Left renal pelvis (tissue), 4 donors: ENCODE measurements around the gene RNH1. TPM values are rescaled to one million over a fixed set of nuclear protein-coding genes. Genes with fewer than 3 reads are reported as not detected.
"Not testable (repeated sequence)": the region's sequence is repeated elsewhere in the genome, so short reads cannot be mapped to it uniquely, and the experiment has no call there.

Source experiments
- DNase-seq, 4 donors: peaks; one replicate each; pipeline ENCODE4 v3.0.0-alpha.2; 2013; ENCODE audit warnings: low read depth in 4 of 4, low spot score in 3 of 4
- polyA plus RNA-seq, 4 donors: library from polyadenylated mRNA; unstranded; fragments of 120-200 nt; gene quantifications; one replicate each; pipeline ENCODE4 v1.2.1, GENCODE V29; 2013; ENCODE audit not compliant: insufficient read length in 4 of 4

RNH1 gene
- polyA plus RNA-seq, 4 donors: 75.4 to 108 (median 87.4) TPM

GRCh38 chr11:520428-521176 is 13.6 kb upstream of the RNH1 start:
- DNase-seq: no peak

GRCh38 chr11:518463-519202 is 11.6 kb upstream of the RNH1 start:
- DNase-seq: peak in 1 of 4 donors; percentile 45

DNA sequence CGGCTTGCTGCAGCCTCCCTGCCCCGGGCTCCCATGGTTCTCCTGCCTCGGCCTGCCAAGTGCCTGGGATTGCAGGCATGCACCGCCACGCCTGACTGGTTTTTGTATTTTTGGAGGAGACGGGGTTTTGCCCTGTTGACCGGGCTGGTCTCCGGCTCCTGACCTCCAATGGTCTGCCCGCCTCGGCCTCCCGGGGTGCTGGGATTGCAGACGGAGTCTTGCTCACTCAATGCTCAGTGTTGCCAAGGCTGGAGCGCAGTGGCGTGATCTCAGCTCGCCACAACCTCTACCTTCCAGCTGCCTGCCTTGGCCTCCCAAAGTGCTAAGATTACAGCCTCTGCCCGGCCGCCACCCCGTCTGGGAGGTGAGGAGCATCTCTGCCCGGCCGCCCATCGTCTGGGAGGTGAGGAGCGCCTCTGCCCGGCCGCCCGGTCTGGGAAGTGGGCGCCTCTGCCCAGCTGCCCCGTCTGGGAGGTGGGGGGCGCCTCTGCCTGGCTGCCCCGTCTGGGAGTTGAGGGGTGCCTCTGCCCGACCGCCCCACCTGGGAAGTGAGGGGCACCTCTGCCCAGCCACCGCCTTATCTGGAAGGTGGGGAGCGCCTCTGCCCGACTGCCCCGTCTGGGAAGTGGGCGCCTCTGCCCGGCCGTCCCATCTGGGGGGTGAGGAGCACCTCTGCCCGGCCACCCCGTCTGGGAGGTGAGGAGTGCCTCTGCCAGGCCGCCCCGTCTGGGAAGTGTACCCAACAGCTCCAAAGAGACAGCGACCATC is 10.1 kb upstream of the RNH1 start:
- not testable (repeated sequence) for DNase-seq

GRCh38 chr11:516400-516799 is 9.4 kb upstream of the RNH1 start:
- no peak for DNase-seq

DNA sequence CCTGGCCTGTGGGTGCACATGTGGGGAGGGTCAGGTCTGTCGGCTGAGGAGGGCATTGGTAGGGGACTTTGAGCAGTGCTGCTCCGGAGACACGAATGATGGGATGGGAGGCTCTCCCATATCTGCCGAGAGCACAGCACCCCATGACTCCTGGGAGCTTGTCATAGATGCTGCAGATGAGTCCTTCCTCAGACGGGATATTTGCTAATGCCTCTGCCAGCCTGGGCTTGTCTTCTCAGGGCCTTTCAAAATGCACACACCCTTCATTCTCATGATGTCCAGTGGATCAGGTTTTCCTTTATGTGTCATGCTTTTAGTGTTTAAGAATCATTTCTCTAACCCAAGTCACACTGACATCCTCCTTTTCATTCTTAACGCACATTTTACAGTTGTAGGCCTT is 8.1 kb upstream of the RNH1 start:
- no peak for DNase-seq

- no peak for DNase-seq
Measured at GRCh38 chr11:514606-515005, 7.6 kb upstream of the RNH1 start.

GRCh38 chr11:512761-513595 is 5.9 kb upstream of the RNH1 start:
- DNase-seq: no peak

GRCh38 chr11:508956-509355 is 1.9 kb upstream of the RNH1 start:
- DNase-seq: no peak

GRCh38 chr11:507727-508515 is 879 bp upstream of the RNH1 start:
- DNase-seq: no peak

- DNase-seq: peak; percentile 87 to 93 (median 90)
Measured at GRCh38 chr11:506238-506994, 626 bp downstream of the RNH1 start.

- DNase-seq: no peak
Measured at GRCh38 chr11:504994-505344, 2.1 kb downstream of the RNH1 start.

GRCh38 chr11:504053-504993 is 2.7 kb downstream of the RNH1 start:
- peak in 1 of 4 donors; percentile 19 for DNase-seq

- no peak for DNase-seq
Measured at GRCh38 chr11:503179-503981, 3.7 kb downstream of the RNH1 start.

GRCh38 chr11:502288-503178 is 4.5 kb downstream of the RNH1 start:
- no peak for DNase-seq

- no peak for DNase-seq
Measured at GRCh38 chr11:501683-502287, 5.3 kb downstream of the RNH1 start.
